Measurements from ENCODE around the gene GATA5. TPM values are rescaled to one million over a fixed set of nuclear protein-coding genes. Genes with fewer than 3 reads are reported as not detected.

GATA5 gene
- total RNA-seq, 1 donor, result not detected

GRCh38 chr20:62511915-62512610 lies 36.3 kb upstream of the GATA5 start:
- H3K4me3 ChIP-seq (ENCODE audit: low read depth, low read length), result no peak overlapping the region
- TF ChIP-seq, protein P1, sequence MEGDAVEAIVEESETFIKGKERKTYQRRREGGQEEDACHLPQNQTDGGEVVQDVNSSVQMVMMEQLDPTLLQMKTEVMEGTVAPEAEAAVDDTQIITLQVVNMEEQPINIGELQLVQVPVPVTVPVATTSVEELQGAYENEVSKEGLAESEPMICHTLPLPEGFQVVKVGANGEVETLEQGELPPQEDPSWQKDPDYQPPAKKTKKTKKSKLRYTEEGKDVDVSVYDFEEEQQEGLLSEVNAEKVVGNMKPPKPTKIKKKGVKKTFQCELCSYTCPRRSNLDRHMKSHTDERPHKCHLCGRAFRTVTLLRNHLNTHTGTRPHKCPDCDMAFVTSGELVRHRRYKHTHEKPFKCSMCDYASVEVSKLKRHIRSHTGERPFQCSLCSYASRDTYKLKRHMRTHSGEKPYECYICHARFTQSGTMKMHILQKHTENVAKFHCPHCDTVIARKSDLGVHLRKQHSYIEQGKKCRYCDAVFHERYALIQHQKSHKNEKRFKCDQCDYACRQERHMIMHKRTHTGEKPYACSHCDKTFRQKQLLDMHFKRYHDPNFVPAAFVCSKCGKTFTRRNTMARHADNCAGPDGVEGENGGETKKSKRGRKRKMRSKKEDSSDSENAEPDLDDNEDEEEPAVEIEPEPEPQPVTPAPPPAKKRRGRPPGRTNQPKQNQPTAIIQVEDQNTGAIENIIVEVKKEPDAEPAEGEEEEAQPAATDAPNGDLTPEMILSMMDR (IDR thresholded peaks at IDR 0.05; ENCODE audit: insufficient read depth, low read depth, low read length), result no peak
- no peak for DNase-seq (ENCODE audit: low read depth)

DNA sequence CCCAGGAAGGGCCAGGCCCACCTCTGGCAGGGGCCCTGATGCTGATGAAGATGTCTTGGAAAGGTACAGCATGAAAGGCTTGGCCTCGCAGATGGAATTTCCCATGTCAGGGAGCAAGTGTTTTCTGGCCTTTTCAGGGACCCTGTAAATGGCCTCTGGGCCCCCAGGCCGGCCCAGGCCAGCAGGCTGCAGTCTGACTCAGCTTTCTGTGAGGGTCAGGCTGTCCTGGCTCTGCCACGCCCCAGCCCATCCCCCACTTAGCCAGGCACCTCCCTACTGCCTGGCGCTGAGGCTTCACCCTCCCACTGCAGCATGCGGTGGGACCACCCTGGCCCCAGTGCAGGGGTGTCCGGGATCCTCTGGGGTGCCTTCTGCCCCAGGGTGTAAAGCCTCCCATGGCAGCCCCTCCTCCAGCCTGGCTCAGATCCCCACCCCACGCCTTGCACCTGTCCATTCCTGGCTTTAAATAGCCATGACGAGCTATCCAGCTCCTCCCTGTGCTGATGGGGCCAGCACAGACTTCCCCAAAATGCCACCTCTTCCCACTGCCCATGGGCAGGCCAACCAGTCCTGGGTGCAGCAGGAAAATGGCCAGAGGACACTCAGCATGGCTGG lies 35.6 kb upstream of the GATA5 start:
- no peak overlapping the region for H3K4me3 ChIP-seq (ENCODE audit: low read depth, low read length)
- TF ChIP-seq, protein P1 (IDR thresholded peaks at IDR 0.05; ENCODE audit: insufficient read depth, low read depth, low read length), result no peak
- no peak for DNase-seq (ENCODE audit: low read depth)

- TF ChIP-seq, protein P1 (IDR thresholded peaks at IDR 0.05; ENCODE audit: insufficient read depth, low read depth, low read length), result no peak
- DNase-seq (ENCODE audit: low read depth), result no peak
- H3K4me3 ChIP-seq (ENCODE audit: low read depth, low read length), result no peak overlapping the region
Observed at GRCh38 chr20:62508641-62509051, 32.9 kb upstream of the GATA5 start.

DNA sequence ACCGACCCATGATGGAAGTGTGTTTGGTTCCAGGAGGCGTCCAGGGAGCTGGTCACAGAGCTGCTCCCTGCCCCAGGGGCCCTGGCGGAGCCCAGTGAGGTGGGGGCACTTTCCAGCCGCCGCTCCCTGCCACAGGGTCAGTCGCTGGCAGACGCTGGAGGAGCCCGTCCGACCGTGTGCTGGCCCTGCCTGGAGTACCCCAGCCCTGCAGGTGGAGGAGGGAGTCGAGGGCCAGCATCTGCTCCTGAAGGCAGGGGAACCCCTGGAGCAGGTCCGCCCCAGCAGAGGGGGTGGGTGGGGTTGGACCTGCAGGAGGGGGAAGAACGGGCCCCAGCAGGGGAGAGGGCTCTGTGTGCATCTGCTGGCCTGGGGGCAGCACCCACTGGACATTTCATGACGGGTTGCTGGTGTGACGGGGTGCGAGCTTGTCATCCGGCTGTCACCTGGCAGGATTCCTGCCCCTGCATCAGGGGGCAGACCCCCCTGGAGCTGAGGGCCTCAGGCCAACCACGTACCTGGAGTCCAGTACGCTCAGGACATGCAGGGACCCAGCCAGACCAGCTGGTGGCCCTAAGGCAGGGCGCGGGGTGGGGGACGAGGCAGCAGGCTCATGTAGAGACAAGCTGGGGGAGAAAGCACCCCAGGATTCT lies 32.3 kb upstream of the GATA5 start:
- TF ChIP-seq, protein P1 (IDR thresholded peaks at IDR 0.05; ENCODE audit: insufficient read depth, low read depth, low read length), result no peak
- no peak overlapping the region for H3K4me3 ChIP-seq (ENCODE audit: low read depth, low read length)

GRCh38 chr20:62507323-62507722 lies 31.5 kb upstream of the GATA5 start:
- TF ChIP-seq, protein P1 (IDR thresholded peaks at IDR 0.05; ENCODE audit: insufficient read depth, low read depth, low read length), result no peak
- DNase-seq (ENCODE audit: low read depth), result no peak
- no peak overlapping the region for H3K4me3 ChIP-seq (ENCODE audit: low read depth, low read length)

More for the DNA sequence above, 32.3 kb upstream of the GATA5 start:
- DNase-seq (ENCODE audit: low read depth), result no peak

DNA sequence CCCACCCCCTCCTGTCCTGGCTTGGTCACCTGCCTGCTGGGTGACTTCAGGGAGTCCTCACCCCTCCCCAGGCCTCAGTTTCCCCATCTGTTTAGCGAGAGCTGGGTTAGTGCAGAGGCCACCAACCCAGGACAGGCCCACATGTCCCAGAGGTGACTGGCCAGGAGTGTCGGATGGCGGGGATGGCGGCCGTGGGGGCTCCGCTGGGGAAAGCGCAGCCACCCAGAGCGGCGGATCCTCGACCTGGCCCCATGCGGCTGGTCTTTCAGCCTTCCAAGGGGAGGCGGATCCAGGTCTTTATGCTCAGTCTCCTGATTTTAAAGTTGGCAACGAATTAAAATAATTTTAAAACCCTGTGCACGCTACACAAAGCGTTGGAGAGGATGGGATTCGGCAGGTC lies 31.0 kb upstream of the GATA5 start:
- no peak overlapping the region for H3K4me3 ChIP-seq (ENCODE audit: low read depth, low read length)
- TF ChIP-seq, protein P1 (IDR thresholded peaks at IDR 0.05; ENCODE audit: insufficient read depth, low read depth, low read length), result no peak
- no peak for DNase-seq (ENCODE audit: low read depth)
